Memory B cell (primary cell): Measurements from ENCODE around the gene C11orf98.
"Not testable (repeated sequence)": the region's sequence is repeated elsewhere in the genome, so short reads cannot be mapped to it uniquely, and the experiment has no call there.

Experiments used
- ATAC-seq: fragments of 150-1000 bp; cut with Tn5 transposase; 2 replicates; pipeline ENCODE4 v1.10.0; 2021; ENCODE audit warnings: low read depth, mild to moderate bottlenecking, moderate library complexity
- DNase-seq, 2 donors: peaks; one replicate each; pipeline ENCODE4 v3.0.0; 2022; ENCODE audit warnings: low spot score in 2 of 2
- H3K27ac Mint-ChIP-seq: one replicate; pipeline ENCODE4 v1.8.0; 2022; ENCODE audit warnings: mild to moderate bottlenecking, moderate library complexity, mixed read lengths
- H3K27me3 Mint-ChIP-seq: one replicate; pipeline ENCODE4 v1.8.0; 2022; ENCODE audit warnings: mixed read lengths
- H3K36me3 Mint-ChIP-seq: one replicate; pipeline ENCODE4 v1.8.0; 2022; ENCODE audit warnings: mild to moderate bottlenecking, mixed read lengths
- H3K4me1 Mint-ChIP-seq: one replicate; pipeline ENCODE4 v1.8.0; 2022; ENCODE audit warnings: mixed read lengths
- H3K4me3 Mint-ChIP-seq: one replicate; pipeline ENCODE4 v1.8.0; 2022; ENCODE audit warnings: mild to moderate bottlenecking, moderate library complexity, mixed read lengths
- H3K9me3 Mint-ChIP-seq: one replicate; pipeline ENCODE4 v1.8.0; 2022; ENCODE audit warnings: mixed read lengths

Gene C11orf98

DNA sequence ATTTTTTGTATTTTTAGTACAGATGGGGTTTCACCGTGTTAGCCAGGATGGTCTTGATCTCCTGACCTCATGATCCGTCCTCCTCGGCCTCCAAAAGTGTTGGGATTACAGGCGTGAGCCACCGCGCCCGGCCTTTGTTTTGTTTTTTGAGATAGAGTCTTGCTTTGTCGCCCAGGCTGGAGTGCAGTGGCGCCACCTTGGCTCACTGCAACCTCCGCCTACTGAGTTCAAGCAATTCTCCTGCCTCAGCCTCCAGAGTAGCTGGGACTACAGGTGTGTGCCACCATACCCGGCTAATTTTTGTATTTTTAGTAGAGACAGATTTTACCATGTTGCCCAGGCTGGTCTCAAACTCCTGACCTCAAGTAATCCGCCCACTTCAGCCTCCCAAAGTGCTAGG is 14.7 kb downstream of the C11orf98 start:
- not testable (repeated sequence) for ATAC-seq, H3K27ac Mint-ChIP-seq, DNase-seq, H3K27me3 Mint-ChIP-seq, H3K4me3 Mint-ChIP-seq, H3K36me3 Mint-ChIP-seq, H3K9me3 Mint-ChIP-seq
- peaks cover 20% of the 10 kb centered on the region for H3K4me1 Mint-ChIP-seq

DNA sequence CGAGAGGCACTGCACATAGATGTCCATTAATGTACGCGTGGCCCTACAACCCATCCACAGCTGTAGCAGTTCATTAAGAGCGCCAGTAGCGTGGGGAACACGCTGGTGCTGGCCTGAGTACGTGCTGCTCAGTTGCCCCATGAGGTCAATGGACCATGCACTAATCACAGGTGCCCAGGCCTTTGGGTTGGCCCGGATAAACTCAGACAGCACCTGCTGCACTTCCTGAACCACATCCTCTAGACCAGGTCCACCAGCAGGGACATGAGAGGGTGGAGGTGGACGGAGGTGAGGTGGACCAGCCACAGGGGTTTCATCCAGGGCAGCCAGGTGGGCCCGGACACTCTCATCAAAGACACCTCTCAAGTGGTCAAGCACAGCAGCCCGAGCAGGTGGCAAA is 15.5 kb downstream of the C11orf98 start:
- no peak for ATAC-seq

DNA sequence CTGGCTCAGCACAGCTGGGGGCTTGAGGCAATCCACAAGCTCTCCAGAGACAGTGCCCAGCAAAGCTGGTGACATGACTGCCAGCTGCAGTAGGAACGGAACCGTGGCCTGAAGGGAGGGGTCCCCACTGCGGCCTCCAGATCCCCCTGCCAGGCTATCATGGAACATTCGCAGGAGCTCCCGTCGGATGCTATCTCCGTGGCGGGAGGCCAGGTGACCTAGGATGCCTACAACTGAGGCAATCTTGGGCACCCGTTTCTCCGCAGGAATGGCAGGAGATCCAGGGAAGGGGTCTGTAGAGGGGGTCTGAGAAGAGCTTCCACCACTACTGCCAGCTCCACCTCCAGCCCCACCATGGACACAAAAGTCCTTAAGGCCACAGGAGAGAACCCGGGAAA is 16.0 kb downstream of the C11orf98 start:
- ATAC-seq (no peak), DNase-seq (no peak)
- H3K27ac Mint-ChIP-seq, result no peak overlapping the region
- no peak overlapping the region for H3K4me3 Mint-ChIP-seq
- H3K36me3 Mint-ChIP-seq, result no peaks in the 10 kb centered on the region
- no peaks in the 10 kb centered on the region for H3K9me3 Mint-ChIP-seq
- H3K4me1 Mint-ChIP-seq, result peaks cover 23% of the 10 kb centered on the region
- H3K27me3 Mint-ChIP-seq, result no peaks in the 10 kb centered on the region

More for the DNA sequence above, 15.5 kb downstream of the C11orf98 start:
- Mint-ChIP-seq H3K4me1 (peaks cover 23% of the 10 kb centered on the region), H3K27ac (no peak overlapping the region), H3K9me3 (no peaks in the 10 kb centered on the region), H3K27me3 (no peaks in the 10 kb centered on the region), H3K4me3 (no peak overlapping the region), H3K36me3 (no peaks in the 10 kb centered on the region)
- no peak for DNase-seq

DNA sequence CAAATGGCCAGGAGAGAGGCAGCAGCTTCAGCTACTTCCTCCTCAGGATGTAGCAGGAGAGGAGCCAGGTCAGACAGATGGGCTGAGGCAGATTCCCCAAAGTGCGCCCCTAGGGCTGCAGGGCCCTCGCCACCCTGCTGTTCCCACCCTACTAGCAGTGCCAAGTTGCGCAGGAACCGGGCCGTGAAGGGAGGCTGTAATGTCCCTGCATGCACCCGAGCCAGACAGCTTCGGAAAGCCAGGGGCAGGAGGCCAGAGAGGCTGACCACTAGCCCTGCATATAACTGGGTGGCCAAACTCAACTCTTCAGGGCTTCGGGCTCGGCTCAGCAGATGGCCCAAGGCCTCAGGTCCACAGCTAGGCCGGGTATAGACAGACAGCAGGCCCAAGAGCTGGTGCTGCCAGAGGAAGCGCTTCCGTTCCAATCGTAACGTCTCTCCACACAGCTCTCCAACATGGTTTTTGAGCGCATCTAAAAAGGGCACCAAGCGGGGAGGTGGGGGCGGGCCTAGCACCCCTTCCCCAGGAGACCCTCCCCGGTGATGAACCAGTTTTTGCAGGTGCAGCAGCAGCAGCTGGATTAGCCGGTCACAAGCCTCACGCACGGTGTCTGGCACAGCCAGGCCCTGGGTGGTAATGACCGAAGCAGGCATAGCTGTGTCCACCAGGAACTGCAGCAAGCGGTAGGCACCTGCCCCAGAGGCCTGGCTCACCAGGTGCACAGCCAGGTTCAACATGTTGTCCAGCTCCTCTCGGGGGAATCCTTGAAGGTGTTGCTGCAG is 16.6 kb downstream of the C11orf98 start:
- Mint-ChIP-seq H3K27ac (no peak overlapping the region), H3K4me1 (peaks cover 20% of the 10 kb centered on the region)
- no peak for DNase-seq

DNA sequence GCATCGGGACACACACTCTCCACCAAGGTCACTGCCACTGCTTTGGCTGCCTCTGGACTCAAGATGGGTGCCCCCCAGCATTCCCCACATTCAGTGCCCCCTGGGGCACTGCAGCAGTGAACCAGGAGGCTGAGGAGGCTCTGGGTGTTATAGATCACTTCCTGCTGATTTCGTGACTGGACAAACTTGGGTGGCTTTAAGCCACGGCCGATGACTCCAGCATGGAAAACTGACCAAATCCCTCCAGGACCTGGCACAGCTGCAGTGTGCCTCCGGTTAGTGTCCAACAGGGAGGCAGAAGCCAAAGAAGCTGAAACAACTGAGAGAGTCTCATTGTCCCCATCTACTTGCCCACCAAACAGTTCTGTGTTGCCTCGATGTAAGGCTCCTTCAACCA is 17.4 kb downstream of the C11orf98 start:
- DNase-seq (no peak), ATAC-seq (no peak)
- Mint-ChIP-seq H3K4me3 (no peak overlapping the region), H3K27me3 (no peaks in the 10 kb centered on the region), H3K36me3 (no peaks in the 10 kb centered on the region), H3K27ac (no peak overlapping the region), H3K4me1 (peaks cover 19% of the 10 kb centered on the region), H3K9me3 (no peaks in the 10 kb centered on the region)

More for the DNA sequence above, 16.6 kb downstream of the C11orf98 start:
- Mint-ChIP-seq H3K4me3 (no peak overlapping the region), H3K27me3 (no peaks in the 10 kb centered on the region), H3K9me3 (no peaks in the 10 kb centered on the region), H3K36me3 (no peaks in the 10 kb centered on the region)
- ATAC-seq, result no peak

DNA sequence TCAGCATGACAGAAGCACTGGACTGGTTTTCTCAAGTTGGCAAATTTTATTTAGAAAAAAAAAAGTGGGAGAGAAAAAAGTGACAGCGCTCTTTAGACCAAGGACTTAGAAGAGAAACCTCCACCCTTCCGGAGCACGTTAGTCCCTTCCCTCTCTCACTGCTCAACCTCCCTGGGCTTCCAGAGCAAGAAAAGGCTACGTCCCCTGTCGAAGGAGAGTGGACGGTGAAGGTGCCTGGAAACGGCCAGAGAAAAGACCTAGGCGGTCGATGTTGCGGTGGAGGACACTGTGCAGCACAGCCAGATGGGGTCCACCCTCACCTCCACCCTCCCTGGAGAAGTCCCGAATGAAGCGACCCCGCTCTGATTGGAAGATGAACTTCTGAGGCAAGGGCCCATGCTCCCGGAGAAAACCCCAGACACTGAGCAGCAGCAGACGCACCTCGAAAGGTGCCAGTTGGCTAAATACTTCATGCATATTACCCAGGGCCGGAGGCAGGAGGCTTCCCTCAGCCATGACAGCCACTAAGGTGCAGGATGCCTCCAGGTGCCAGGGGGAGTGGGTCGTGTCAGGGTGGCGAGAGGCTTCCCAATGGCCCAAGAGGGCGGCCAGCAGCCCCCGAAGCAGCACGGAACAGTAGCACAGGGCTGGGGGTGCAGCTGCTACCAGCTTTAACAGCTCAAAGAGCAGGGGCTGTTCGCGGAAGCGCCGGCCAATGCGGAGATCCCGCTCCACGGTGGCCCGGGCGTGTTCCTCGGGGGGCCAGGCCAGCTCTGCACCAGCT is 18.0 kb downstream of the C11orf98 start:
- DNase-seq, result no peak
- Mint-ChIP-seq H3K4me1 (peaks cover 15% of the 10 kb centered on the region), H3K4me3 (peak overlapping the region; percentile 90), H3K27me3 (no peaks in the 10 kb centered on the region), H3K36me3 (no peaks in the 10 kb centered on the region), H3K27ac (peak overlapping the region; percentile 88), H3K9me3 (no peaks in the 10 kb centered on the region)
- no peak for ATAC-seq

DNA sequence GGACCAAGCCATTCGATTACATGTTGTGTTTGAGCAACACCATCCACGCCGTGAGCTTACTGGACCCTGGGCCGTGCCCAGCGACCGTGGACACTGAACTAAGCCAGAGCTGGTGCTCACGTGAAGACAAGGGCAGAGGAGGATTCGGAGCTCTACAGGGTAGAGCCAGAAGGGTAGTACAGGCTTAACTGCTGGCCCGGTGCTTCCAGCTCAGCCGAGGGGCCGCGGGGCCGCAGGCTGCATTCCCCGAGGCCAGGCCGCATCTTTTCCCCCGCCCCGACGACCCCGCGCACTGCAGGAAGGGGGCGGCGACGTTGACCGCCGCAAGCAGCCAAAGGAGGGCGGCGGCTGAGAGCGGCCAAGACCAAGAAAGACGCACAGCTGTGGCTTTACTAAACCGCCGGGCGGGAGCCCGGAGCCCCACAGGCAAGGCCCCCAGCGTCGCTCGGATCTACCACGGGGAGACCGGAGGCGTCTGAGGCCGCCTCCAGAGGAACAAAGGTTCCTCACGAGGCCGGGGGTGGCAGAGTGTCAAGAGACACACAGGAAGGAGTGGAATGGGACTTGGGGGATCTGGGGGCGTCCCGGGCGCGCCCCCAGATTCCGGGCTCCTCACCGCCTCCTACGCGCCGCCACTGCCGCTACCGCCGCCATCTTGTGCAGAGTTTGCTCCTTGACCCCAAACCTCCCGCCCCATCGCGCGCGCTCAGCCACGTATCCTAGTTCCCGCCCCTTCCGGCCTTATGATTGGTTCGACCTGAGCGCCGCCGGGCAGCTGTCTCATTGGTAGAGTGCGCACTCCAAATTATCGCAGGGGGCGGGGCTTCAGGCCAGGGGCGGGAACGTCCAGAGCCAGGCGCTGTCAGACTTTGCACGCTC is 18.8 kb downstream of the C11orf98 start, which contains the start of gene GANAB:
Gene GANAB (minus strand): TSS at position 668 of the 879 bp plus-strand sequence. CDS start 14 bp downstream, at position 654.
- no peaks in the 10 kb centered on the region for H3K36me3 Mint-ChIP-seq
- peak within 1 kb of the TSS; percentile 88 for H3K27ac Mint-ChIP-seq
- H3K9me3 Mint-ChIP-seq, result no peaks in the 10 kb centered on the region
- H3K4me3 Mint-ChIP-seq, result peak within 1 kb of the TSS; percentile 90
- DNase-seq, result peak; percentile 87 to 96
- peaks cover 11% of the 10 kb centered on the region for H3K4me1 Mint-ChIP-seq
- H3K27me3 Mint-ChIP-seq, result no peaks in the 10 kb centered on the region
- ATAC-seq, result peak; percentile 99

DNA sequence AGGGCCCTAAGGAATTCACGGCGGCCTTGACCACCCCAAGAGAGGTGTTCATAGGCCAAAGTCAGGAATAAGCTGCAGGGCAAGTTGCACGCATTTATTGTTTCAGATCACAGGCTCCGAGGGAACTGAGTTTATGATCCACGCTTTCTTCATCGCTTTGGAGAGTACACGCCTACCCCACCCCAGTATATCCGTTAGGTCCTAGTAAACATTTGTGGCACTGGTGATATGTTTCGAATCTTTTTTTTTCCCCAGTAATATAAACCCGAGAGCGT is 19.4 kb downstream of the C11orf98 start:
- peaks cover 9% of the 10 kb centered on the region for H3K4me1 Mint-ChIP-seq
- no peaks in the 10 kb centered on the region for H3K27me3 Mint-ChIP-seq
- ATAC-seq (no peak), DNase-seq (no peak)
- H3K4me3 Mint-ChIP-seq, result peak overlapping the region; percentile 90
- H3K36me3 Mint-ChIP-seq, result no peaks in the 10 kb centered on the region
- peak overlapping the region; percentile 88 for H3K27ac Mint-ChIP-seq
- H3K9me3 Mint-ChIP-seq, result no peaks in the 10 kb centered on the region

DNA sequence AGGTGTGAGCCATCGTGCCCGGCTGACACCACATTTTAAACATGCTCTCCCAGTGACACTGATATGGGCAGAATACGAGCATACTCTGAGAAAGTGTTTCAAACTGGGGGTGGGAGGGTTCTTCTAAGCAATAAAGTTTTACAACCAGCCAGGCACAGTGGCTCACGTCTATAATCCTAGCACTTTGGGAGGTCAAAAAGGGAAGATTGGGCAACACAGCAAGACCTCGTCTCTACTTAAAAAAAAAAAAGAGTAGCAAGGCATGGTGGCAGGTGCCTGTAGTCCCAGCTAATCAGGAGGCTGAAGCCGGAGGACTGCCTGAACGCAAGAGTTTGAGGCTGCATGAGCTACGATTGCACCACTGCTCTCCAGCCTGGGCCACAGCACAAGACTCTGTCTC is 20.8 kb downstream of the C11orf98 start:
- ATAC-seq (no peak), DNase-seq (no peak)
- H3K27ac Mint-ChIP-seq, result peak overlapping the region; percentile 58
- peaks cover 12% of the 10 kb centered on the region for H3K4me1 Mint-ChIP-seq
- H3K36me3 Mint-ChIP-seq, result peaks cover 5% of the 10 kb centered on the region
- H3K27me3 Mint-ChIP-seq, result no peaks in the 10 kb centered on the region
- no peaks in the 10 kb centered on the region for H3K9me3 Mint-ChIP-seq
- peak overlapping the region; percentile 21 for H3K4me3 Mint-ChIP-seq

DNA sequence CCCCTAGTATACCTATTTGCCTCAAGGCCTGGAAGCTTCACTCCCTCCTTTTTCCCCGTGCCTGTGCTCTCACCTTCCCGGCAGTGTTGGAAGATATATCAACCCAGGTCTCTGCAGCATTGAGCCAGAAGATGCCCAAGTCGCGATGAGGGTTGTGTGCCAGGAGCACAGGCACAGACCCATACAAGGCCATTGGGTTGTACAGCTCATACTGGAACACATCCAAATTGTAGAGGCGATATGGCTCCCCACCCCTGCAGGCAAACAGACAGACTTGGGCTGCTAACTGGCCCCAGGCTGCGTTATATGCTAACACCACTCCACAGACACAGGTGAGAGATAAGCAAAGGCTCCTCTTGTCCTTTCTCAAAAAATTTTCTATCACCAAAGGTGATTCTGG is 32.5 kb downstream of the C11orf98 start:
- Mint-ChIP-seq H3K36me3 (peaks cover 51% of the 10 kb centered on the region), H3K4me3 (no peak overlapping the region), H3K27ac (no peak overlapping the region), H3K27me3 (no peaks in the 10 kb centered on the region), H3K4me1 (peaks cover 5% of the 10 kb centered on the region), H3K9me3 (no peaks in the 10 kb centered on the region)
- no peak for ATAC-seq
- DNase-seq, result no peak

DNA sequence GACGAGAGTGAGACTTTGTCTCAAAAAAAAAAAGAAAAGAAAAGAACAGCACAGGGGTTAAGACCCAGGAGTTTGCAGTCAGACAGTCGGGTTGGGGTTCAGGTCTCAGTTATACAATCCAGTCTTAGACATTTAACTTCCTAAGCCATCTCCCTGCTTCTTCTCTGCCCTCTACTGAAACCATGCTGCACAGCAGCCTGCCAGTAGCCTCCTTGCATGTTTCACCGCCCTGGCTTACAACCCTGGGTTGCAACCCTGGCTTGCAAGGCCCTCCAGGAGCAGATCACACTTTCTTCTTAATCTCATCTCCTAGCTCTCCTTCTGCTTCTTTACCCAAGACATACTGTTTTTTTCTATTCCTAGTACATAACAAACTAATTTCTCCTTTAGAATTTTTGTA is 37.3 kb downstream of the C11orf98 start:
- DNase-seq (no peak), ATAC-seq (no peak)
- H3K36me3 Mint-ChIP-seq, result peaks cover 48% of the 10 kb centered on the region
- H3K27ac Mint-ChIP-seq, result no peak overlapping the region
- H3K4me3 Mint-ChIP-seq, result no peak overlapping the region
- H3K4me1 Mint-ChIP-seq, result no peaks in the 10 kb centered on the region
- H3K27me3 Mint-ChIP-seq, result no peaks in the 10 kb centered on the region
- no peaks in the 10 kb centered on the region for H3K9me3 Mint-ChIP-seq

DNA sequence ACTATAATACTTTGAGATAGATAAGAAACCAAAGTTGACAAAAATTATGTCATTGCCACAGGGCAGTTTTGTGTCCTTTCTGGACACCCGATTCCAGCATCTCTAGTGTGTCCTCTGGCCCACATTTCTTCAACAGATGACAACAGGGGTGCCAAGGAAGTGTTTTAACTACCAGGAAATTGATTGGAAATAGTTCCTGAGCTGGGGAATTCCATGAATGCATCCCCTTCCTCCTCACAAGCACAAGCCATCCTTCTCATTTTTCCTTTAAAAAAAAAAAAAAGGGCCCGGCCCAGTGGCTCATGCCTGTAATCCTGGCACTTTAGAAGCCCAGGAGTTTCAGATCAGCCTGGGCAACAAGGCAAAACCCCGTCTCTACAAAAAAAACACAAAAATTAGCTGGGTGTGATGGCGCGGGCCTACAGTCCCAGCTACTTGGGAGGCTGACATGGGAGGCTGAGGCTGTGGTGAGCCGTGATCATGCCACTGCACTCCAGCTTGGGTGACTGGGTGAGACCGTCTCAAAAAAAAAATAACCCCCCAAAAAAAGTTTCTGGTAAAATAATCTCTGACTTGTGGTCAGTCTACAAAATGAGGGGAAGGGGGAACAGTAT is 42.4 kb downstream of the C11orf98 start:
- Mint-ChIP-seq H3K4me1 (peaks cover 10% of the 10 kb centered on the region), H3K27ac (peak overlapping the region; percentile 93), H3K36me3 (peaks cover 17% of the 10 kb centered on the region), H3K4me3 (peak overlapping the region; percentile 84), H3K27me3 (no peaks in the 10 kb centered on the region), H3K9me3 (no peaks in the 10 kb centered on the region)
- DNase-seq (no peak), ATAC-seq (no peak)

DNA sequence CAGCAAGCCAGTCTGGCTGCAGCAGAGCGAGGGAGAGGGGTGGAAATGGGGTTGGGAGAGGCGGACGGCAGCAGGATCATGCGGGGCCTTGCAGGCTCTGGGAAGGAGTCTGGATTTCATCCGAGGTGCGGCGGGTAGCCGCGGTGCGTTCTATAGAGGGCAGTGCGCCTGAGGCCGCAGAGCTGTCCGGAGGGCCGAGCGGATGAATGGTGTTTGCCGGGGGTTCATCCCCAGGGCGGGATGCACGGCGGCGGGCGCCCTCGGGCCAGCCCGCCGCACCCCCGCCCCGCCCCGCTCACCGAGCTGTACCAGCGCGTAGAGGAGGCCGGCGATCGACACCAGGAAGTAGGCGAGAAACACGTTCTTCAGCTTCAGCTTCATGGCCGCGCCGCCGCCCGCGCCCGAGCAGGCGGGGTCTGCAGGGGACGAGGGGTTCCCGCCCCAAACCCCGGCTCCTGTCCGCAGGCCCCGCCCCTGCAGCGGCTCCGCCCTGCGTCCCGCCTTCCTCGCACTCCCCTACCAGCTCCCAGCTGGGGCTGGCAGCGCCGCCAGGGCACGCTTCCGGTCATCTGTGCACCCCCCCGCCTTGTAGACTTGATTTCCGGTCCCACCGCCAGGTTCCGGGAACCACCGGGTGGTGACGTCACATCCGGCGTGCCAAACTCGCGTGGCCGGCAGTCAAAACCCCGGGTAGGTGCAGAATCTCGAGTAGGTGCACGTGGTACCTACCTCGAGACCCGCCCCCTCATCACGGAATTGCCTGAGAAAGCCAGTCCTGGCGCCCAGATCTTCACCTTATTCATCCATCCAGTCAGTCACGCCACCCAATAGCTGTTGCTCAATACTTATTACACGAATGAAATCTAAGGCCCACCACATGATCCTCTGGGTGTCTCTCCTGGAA is 43.2 kb downstream of the C11orf98 start, which contains the start of gene B3GAT3:
Gene B3GAT3 (minus strand): TSS at position 420 of the 904 bp plus-strand sequence. CDS start 39 bp downstream, at position 381.
- peak; percentile 93 to 97 for DNase-seq
- peak within 1 kb of the TSS; percentile 93 for H3K27ac Mint-ChIP-seq
- peak within 1 kb of the TSS; percentile 86 for H3K4me3 Mint-ChIP-seq
- no peaks in the 10 kb centered on the region for H3K27me3 Mint-ChIP-seq
- peak; percentile 85 for ATAC-seq
- peaks cover 10% of the 10 kb centered on the region for H3K4me1 Mint-ChIP-seq
- peaks cover 13% of the 10 kb centered on the region for H3K36me3 Mint-ChIP-seq
- no peaks in the 10 kb centered on the region for H3K9me3 Mint-ChIP-seq
